HL-60 (cell line): ENCODE results near the gene VAMP8.

ENCODE experiments used
- DNase-seq, 2 experiments: peaks; one replicate each; pipeline ENCODE4 v3.0.0-alpha.2; 2010 to 2020; ENCODE audit warnings: low read depth in 1 of 2, low spot score in 1 of 2
- H3K27ac ChIP-seq: fragments of 250-450 bp; sonication (Bioruptor Pico); replicated peaks from 2 replicates; pipeline ENCODE4 v1.5.1; 2020; ENCODE audit warnings: mild to moderate bottlenecking, moderate library complexity
- H3K27me3 ChIP-seq: fragments of 250-450 bp; sonication (Bioruptor Pico); 2 replicates; pipeline ENCODE4 v1.5.1; 2021; ENCODE audit warnings: mild to moderate bottlenecking, moderate library complexity; ENCODE audit not compliant: insufficient read depth, poor library complexity, severe bottlenecking
- H3K4me3 ChIP-seq: replicated peaks from 2 replicates; pipeline ENCODE4 v1.5.1; 2011; ENCODE audit warnings: mild to moderate bottlenecking, control low read depth, low read length; ENCODE audit not compliant: insufficient read depth
- GABPA ChIP-seq: IDR thresholded peaks from 2 replicates; pipeline ENCODE4 v1.6.1; 2012; ENCODE audit warnings: low read depth
- POLR2AphosphoS5 ChIP-seq: IDR thresholded peaks from 2 replicates; pipeline ENCODE4 v1.6.1; 2012; ENCODE audit warnings: low read depth
- REST ChIP-seq: IDR thresholded peaks from 2 replicates; pipeline ENCODE4 v1.6.1; 2012; ENCODE audit warnings: low read depth; ENCODE audit not compliant: insufficient replicate concordance
- SPI1 ChIP-seq: IDR thresholded peaks from 2 replicates; pipeline ENCODE4 v1.6.1; 2012; ENCODE audit warnings: low read depth, mild to moderate bottlenecking, borderline replicate concordance
- TF ChIP-seq, protein P1 (sequence below): IDR thresholded peaks from one replicate; pipeline ENCODE4 v1.5.1; 2011; ENCODE audit warnings: low read length, control low read depth, inconsistent platforms; ENCODE audit not compliant: insufficient read depth

The VAMP8 gene

DNA sequence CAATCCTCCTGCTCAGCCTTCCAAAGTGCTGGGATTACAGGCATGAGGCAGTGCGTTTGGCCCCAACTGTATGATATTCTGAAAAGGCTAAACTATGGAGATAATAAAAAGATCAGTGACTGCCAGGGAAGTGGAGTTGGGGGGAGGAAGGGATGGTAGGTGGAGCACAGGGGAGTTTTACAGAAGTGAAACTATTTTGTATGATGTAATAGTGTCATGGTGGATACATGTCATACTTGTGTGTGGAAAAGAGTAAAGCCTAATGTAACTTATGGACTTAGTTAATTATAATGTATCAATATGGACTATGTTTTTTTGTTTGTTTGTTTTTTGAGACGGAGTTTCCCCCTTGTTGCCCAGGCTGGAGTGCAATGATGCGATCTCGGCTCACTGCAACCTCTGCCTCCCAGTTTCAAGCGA, 13.2 kb upstream of the VAMP8 start:
- DNase-seq = peak; percentile 50 to 64
- no peak overlapping the region for H3K4me3 ChIP-seq
- H3K27ac ChIP-seq = peak overlapping the region; percentile 24
- H3K27me3 ChIP-seq = no peaks in the 10 kb centered on the region
- TF ChIP-seq, protein P1, sequence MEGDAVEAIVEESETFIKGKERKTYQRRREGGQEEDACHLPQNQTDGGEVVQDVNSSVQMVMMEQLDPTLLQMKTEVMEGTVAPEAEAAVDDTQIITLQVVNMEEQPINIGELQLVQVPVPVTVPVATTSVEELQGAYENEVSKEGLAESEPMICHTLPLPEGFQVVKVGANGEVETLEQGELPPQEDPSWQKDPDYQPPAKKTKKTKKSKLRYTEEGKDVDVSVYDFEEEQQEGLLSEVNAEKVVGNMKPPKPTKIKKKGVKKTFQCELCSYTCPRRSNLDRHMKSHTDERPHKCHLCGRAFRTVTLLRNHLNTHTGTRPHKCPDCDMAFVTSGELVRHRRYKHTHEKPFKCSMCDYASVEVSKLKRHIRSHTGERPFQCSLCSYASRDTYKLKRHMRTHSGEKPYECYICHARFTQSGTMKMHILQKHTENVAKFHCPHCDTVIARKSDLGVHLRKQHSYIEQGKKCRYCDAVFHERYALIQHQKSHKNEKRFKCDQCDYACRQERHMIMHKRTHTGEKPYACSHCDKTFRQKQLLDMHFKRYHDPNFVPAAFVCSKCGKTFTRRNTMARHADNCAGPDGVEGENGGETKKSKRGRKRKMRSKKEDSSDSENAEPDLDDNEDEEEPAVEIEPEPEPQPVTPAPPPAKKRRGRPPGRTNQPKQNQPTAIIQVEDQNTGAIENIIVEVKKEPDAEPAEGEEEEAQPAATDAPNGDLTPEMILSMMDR = no peak
- peak; percentile 77 for TF ChIP-seq SPI1

DNA sequence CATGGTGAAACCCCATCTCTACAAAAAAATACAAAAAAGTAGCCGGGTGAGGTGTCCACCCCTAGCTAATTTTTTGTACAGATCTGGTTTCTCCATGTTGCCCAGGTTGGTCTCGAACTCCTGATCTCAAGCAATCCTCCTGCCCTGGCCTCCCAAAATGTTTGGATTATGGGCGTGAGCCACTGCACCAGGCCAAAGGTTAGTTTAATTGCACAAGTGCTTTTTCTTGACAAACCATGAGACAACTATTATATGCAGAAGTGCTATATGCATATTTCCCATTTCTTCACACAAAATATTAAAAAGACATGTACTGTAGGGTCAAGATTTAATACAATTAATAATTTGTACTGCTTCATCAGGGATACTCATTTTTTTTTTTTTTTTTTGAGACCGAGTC, 11.1 kb upstream of the VAMP8 start:
- no peak for DNase-seq
- Histone ChIP-seq H3K4me3 (no peak overlapping the region), H3K27ac (no peak overlapping the region), H3K27me3 (no peaks in the 10 kb centered on the region)
- TF ChIP-seq SPI1 = no peak
- no peak for TF ChIP-seq REST
- TF ChIP-seq GABPA = no peak
- TF ChIP-seq, protein P1 = no peak
- no peak for TF ChIP-seq POLR2AphosphoS5

GRCh38 chr2:85575739-85576138, 1.6 kb upstream of the VAMP8 start:
- TF ChIP-seq, protein P1 = no peak
- TF ChIP-seq SPI1 (no peak), GABPA (no peak), POLR2AphosphoS5 (no peak), REST (no peak)
- no peak for DNase-seq
- Histone ChIP-seq H3K27me3 (no peaks in the 10 kb centered on the region), H3K27ac (no peak overlapping the region; the same call in 1 of the 2 replicates), H3K4me3 (no peak overlapping the region)

- Histone ChIP-seq H3K27ac (peak overlapping the region; percentile 99), H3K27me3 (no peaks in the 10 kb centered on the region), H3K4me3 (peak overlapping the region; percentile 70)
- no peak for DNase-seq
- TF ChIP-seq POLR2AphosphoS5 = no peak
- TF ChIP-seq, protein P1 = no peak
- TF ChIP-seq GABPA = no peak
- no peak for TF ChIP-seq SPI1
- no peak for TF ChIP-seq REST
Observed at GRCh38 chr2:85577063-85577385, 362 bp upstream of the VAMP8 start.
